ENCODE data around the gene KLHL28. TPM values are rescaled to one million over a fixed set of nuclear protein-coding genes. Genes with fewer than 3 reads are reported as not detected.

Gene KLHL28, protein sequence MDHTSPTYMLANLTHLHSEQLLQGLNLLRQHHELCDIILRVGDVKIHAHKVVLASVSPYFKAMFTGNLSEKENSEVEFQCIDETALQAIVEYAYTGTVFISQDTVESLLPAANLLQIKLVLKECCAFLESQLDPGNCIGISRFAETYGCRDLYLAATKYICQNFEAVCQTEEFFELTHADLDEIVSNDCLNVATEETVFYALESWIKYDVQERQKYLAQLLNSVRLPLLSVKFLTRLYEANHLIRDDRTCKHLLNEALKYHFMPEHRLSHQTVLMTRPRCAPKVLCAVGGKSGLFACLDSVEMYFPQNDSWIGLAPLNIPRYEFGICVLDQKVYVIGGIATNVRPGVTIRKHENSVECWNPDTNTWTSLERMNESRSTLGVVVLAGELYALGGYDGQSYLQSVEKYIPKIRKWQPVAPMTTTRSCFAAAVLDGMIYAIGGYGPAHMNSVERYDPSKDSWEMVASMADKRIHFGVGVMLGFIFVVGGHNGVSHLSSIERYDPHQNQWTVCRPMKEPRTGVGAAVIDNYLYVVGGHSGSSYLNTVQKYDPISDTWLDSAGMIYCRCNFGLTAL
- total RNA-seq: 9.0 and 9.4 TPM in 2 replicates

DNA sequence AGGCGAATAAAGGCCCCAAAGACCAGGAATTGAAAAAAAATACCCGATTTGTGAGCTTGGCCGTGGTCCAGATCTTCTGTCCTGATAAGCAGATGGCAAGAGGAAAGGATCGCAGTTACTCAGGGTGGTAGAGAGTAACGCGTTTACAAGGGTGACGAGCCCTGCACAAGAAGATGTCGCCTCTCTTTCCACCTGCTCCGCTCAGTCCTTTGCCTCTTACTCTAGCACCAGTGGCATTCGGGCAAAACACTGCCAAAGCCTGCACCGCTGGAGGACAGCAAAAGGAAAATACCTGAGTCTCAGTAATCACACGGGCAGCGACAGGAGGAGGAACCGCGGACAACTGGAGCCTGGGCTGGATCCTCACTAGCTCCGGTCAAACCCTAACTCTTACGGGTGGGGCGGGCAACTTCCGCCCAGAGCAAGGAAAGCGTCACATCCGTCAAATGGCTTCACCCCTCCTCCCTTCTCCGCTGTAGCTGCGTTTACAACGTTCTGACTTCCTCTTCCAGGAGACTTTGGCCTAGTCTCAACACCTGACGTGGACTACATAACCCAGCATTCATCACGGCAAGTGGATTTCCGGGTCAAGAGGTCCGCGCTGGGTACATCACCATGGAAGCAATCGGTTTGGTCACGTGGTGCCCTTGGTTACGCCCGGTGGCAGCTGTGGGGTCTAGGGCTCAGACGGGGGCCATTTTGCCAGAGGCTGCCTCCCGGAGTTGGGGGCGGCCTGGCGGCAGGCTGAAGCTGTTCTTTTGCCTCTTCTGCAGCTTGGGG is at the start of gene KLHL28, which contains the start of gene TOGARAM1:
Gene KLHL28 (minus strand): TSS at position 394 of the 780 bp plus-strand sequence. CDS start 16,019 bp downstream, outside the sequence.
Gene TOGARAM1 (plus strand): TSS at position 637 of the 780 bp plus-strand sequence. CDS start 232 bp downstream, outside the sequence.

Other genes starting within 250 kb of the KLHL28 start
- 14.9 and 15.0 TPM in 2 replicates for gene TOGARAM1, start 243 bp upstream of the KLHL28 start, total RNA-seq
- gene PRPF39, start 122.2 kb upstream of the KLHL28 start, total RNA-seq: 22.1 and 22.4 TPM in 2 replicates
- 23.5 TPM in 2 replicates for gene FKBP3, start 172.5 kb upstream of the KLHL28 start, total RNA-seq
- 4.8 and 7.3 TPM in 2 replicates for gene FANCM, start 174.0 kb upstream of the KLHL28 start, total RNA-seq

Data from aortic smooth muscle cell (primary cell).